GM18858 (cell line): ENCODE results near the gene PHTF2.
"Not testable (repeated sequence)": the region's sequence is repeated elsewhere in the genome, so short reads cannot be mapped to it uniquely, and the experiment has no call there.

Source experiments
- ATAC-seq: cut with Tn5 transposase; IDR thresholded peaks from one replicate; pipeline ENCODE4 v1.9.1; 2021; ENCODE audit not compliant: unreplicated experiment

Gene PHTF2

GRCh38 chr7:77798394-77799077 is at the start of gene PHTF2, which contains the start of gene TMEM60:
PHTF2 (plus strand) TSS chr7:77798773.
TMEM60 (minus strand) TSS chr7:77798434; CDS start chr7:77794373, 4,061 bp downstream.
- ATAC-seq: peak; percentile 83

GRCh38 chr7:77752016-77752415 is 46.6 kb upstream of the PHTF2 start:
- ATAC-seq: no peak

GRCh38 chr7:77753173-77753572 is 45.4 kb upstream of the PHTF2 start:
- ATAC-seq: no peak

GRCh38 chr7:77757589-77757988 is 41.0 kb upstream of the PHTF2 start:
- ATAC-seq: peak; percentile 87

- no peak for ATAC-seq
Observed at GRCh38 chr7:77759294-77759889, 39.2 kb upstream of the PHTF2 start.

GRCh38 chr7:77760809-77761453 is 37.6 kb upstream of the PHTF2 start:
- peak; percentile 33 for ATAC-seq

GRCh38 chr7:77765481-77765880 is 33.1 kb upstream of the PHTF2 start:
- no peak for ATAC-seq

GRCh38 chr7:77765906-77766800 is 32.4 kb upstream of the PHTF2 start:
- ATAC-seq: no peak

- ATAC-seq: no peak
Observed at GRCh38 chr7:77766801-77767605, 31.6 kb upstream of the PHTF2 start.

GRCh38 chr7:77770316-77770715 is 28.3 kb upstream of the PHTF2 start:
- no peak for ATAC-seq

- no peak for ATAC-seq
Observed at GRCh38 chr7:77771901-77772300, 26.7 kb upstream of the PHTF2 start.

GRCh38 chr7:77778535-77778934 is 20.0 kb upstream of the PHTF2 start:
- ATAC-seq: no peak

GRCh38 chr7:77782383-77782782 is 16.2 kb upstream of the PHTF2 start:
- ATAC-seq: no peak

GRCh38 chr7:77783111-77783510 is 15.5 kb upstream of the PHTF2 start:
- ATAC-seq: no peak

- ATAC-seq: no peak
Observed at GRCh38 chr7:77783545-77783944, 15.0 kb upstream of the PHTF2 start.

GRCh38 chr7:77784426-77784825 is 14.1 kb upstream of the PHTF2 start:
- not testable (repeated sequence) for ATAC-seq

- ATAC-seq: no peak
Observed at GRCh38 chr7:77786018-77786417, 12.6 kb upstream of the PHTF2 start.

- no peak for ATAC-seq
Observed at GRCh38 chr7:77786741-77787140, 11.8 kb upstream of the PHTF2 start.

- no peak for ATAC-seq
Observed at GRCh38 chr7:77788327-77788902, 10.2 kb upstream of the PHTF2 start.

GRCh38 chr7:77791336-77791735 is 7.2 kb upstream of the PHTF2 start:
- ATAC-seq: no peak
